NB4 (cell line): ENCODE data around the gene CUX1.

Source experiments
- CTCF ChIP-seq: IDR thresholded peaks from one replicate; pipeline ENCODE4 v1.5.1; 2012; ENCODE audit warnings: low read depth, low read length
- MAX ChIP-seq: IDR thresholded peaks from 2 replicates; pipeline ENCODE4 v1.6.1; 2011; ENCODE audit warnings: low read depth, low read length

GRCh38 chr7:101952355-101953247 is 135.2 kb downstream of the CUX1 start:
- TF ChIP-seq CTCF (no peak), MAX (no peak)
